IMR-90 (cell line): Measurements from ENCODE around the gene XCL1. TPM values are rescaled to one million over a fixed set of nuclear protein-coding genes. Genes with fewer than 3 reads are reported as not detected.

Source experiments
- ATAC-seq: fragments of 200-7000 bp; cut with Tn5 transposase; 2 replicates; pipeline ENCODE4 v1.9.1; 2020; ENCODE audit warnings: low read depth, mild to moderate bottlenecking, moderate library complexity
- BruUV-seq: library from RNA; stranded (reverse); fragments of 400-500 nt; replicated peaks from 2 replicates; lab custom pipeline; 2021; lab: Mats Ljungman, UMichigan
- CTCF ChIA-PET: fragments of 300-600 bp; formaldehyde crosslinking; extraction: SDS; loops from one replicate; lab custom pipeline; 2021; ENCODE audit warnings: antibody characterized with exemption; lab: Yijun Ruan, JAX
- POLR2A ChIA-PET: fragments of 300-600 bp; sonication (Branson Sonifier 250); formaldehyde crosslinking; loops from one replicate; lab custom pipeline; 2022; ENCODE audit warnings: antibody characterized with exemption; ENCODE audit not compliant: unreplicated experiment; lab: Charles Lee
- DNase-seq: peaks from one replicate; pipeline ENCODE4 v3.0.0; 2013
- H2AFZ ChIP-seq: replicated peaks from 2 replicates; pipeline ENCODE3; 2013; ENCODE audit warnings: low read length, mild to moderate bottlenecking; ENCODE audit not compliant: poor library complexity
- H2AK5ac ChIP-seq: 2 replicates; pipeline ENCODE4 v1.6.1; 2013; ENCODE audit warnings: low read depth, low read length, inconsistent platforms
- H2AK9ac ChIP-seq: replicated peaks from 2 replicates; pipeline ENCODE3; 2013; ENCODE audit warnings: mild to moderate bottlenecking, low read depth, low read length, moderate library complexity; ENCODE audit not compliant: poor library complexity
- H2BK120ac ChIP-seq: 2 replicates; pipeline ENCODE4 v1.6.1; 2013; ENCODE audit warnings: low read depth, low read length, inconsistent platforms
- H2BK15ac ChIP-seq: 3 replicates; pipeline ENCODE4 v1.6.1; 2013; ENCODE audit warnings: low read depth, low read length, inconsistent platforms
- H2BK20ac ChIP-seq: 2 replicates; pipeline ENCODE4 v1.6.1; 2013; ENCODE audit warnings: low read depth, mild to moderate bottlenecking, inconsistent platforms, low read length, moderate library complexity
- H2BK5ac ChIP-seq: 2 replicates; pipeline ENCODE4 v1.6.1; 2013; ENCODE audit warnings: mild to moderate bottlenecking, low read depth, low read length, inconsistent platforms; ENCODE audit not compliant: poor library complexity, severe bottlenecking
- H3K14ac ChIP-seq: replicated peaks from 2 replicates; pipeline ENCODE4 v1.6.1; 2013; ENCODE audit warnings: low read depth, low read length, inconsistent platforms
- H3K18ac ChIP-seq: 2 replicates; pipeline ENCODE4 v1.6.1; 2013; ENCODE audit warnings: low read depth, low read length, control low read depth
- H3K23ac ChIP-seq: 2 replicates; pipeline ENCODE4 v1.6.1; 2013; ENCODE audit warnings: low read depth, low read length, inconsistent platforms
- H3K27ac ChIP-seq: 2 replicates; pipeline ENCODE4 v1.5.1; 2013; ENCODE audit warnings: mild to moderate bottlenecking, control low read depth, low read length; ENCODE audit not compliant: insufficient read depth
- H3K27me3 ChIP-seq: 2 replicates; pipeline ENCODE4 v1.6.1; 2013; ENCODE audit warnings: low read length; ENCODE audit not compliant: control insufficient read depth, insufficient read depth
- H3K36me3 ChIP-seq: 2 replicates; pipeline ENCODE4 v1.6.1; 2013; ENCODE audit warnings: low read length, mixed read lengths; ENCODE audit not compliant: control insufficient read depth, insufficient read depth
- H3K4ac ChIP-seq: 2 replicates; pipeline ENCODE4 v1.6.1; 2013; ENCODE audit warnings: low read depth, low read length, inconsistent platforms
- H3K4me1 ChIP-seq: 2 replicates; pipeline ENCODE4 v1.6.1; 2013; ENCODE audit warnings: low read length, mixed read lengths; ENCODE audit not compliant: control insufficient read depth, insufficient read depth
- H3K4me2 ChIP-seq: 2 replicates; pipeline ENCODE4 v1.6.1; 2013; ENCODE audit warnings: low read depth, mild to moderate bottlenecking, control low read depth, low read length, moderate library complexity
- H3K4me3 ChIP-seq: 2 replicates; pipeline ENCODE4 v1.5.1; 2013; ENCODE audit warnings: low read depth, mild to moderate bottlenecking, control low read depth, low read length, moderate library complexity; ENCODE audit not compliant: insufficient read depth
- H3K56ac ChIP-seq: 2 replicates; pipeline ENCODE4 v1.6.1; 2013; ENCODE audit warnings: low read length, inconsistent platforms; ENCODE audit not compliant: insufficient read depth; ENCODE audit errors: extremely low read depth
- H3K79me1 ChIP-seq, 2 experiments: 2 replicates each; pipeline ENCODE4 v1.6.1; 2013; ENCODE audit warnings: low read length in 2 of 2, inconsistent platforms in 1 of 2, low read depth in 1 of 2
- H3K9ac ChIP-seq: 2 replicates; pipeline ENCODE4 v1.6.1; 2013; ENCODE audit warnings: low read depth, low read length, control low read depth
- H3K9me1 ChIP-seq: 2 replicates; pipeline ENCODE4 v1.6.1; 2013; ENCODE audit warnings: low read length, inconsistent platforms; ENCODE audit not compliant: insufficient read depth
- H3K9me3 ChIP-seq: 2 replicates; pipeline ENCODE4 v1.6.1; 2013; ENCODE audit warnings: low read length; ENCODE audit not compliant: control insufficient read depth, insufficient read depth
- H4K20me1 ChIP-seq: 2 replicates; pipeline ENCODE4 v1.6.1; 2013; ENCODE audit warnings: low read length, inconsistent platforms; ENCODE audit not compliant: insufficient read depth
- H4K5ac ChIP-seq: 2 replicates; pipeline ENCODE4 v1.6.1; 2013; ENCODE audit warnings: mild to moderate bottlenecking, low read depth, low read length, control low read depth
- H4K8ac ChIP-seq, 2 experiments: 2 replicates each; pipeline ENCODE4 v1.6.1; 2013; ENCODE audit warnings: low read depth in 2 of 2, low read length in 2 of 2, control low read depth in 1 of 2, inconsistent platforms in 1 of 2
- H4K91ac ChIP-seq: 2 replicates; pipeline ENCODE4 v1.6.1; 2013; ENCODE audit warnings: low read depth, low read length, inconsistent platforms; ENCODE audit not compliant: insufficient read depth
- NFE2L2 ChIP-seq: fragments of 150-350 bp; IDR thresholded peaks from 2 replicates; pipeline ENCODE4 v1.6.1; 2016; ENCODE audit warnings: low read depth, mild to moderate bottlenecking, low read length
- POLR2A ChIP-seq: IDR thresholded peaks from 2 replicates; pipeline ENCODE4 v1.6.1; 2012; ENCODE audit warnings: mild to moderate bottlenecking, low read depth, low read length
- RCOR1 ChIP-seq: IDR thresholded peaks from 2 replicates; pipeline ENCODE4 v1.6.1; 2012; ENCODE audit warnings: mild to moderate bottlenecking, low read length, improper control_type of control experiment; ENCODE audit not compliant: insufficient replicate concordance
- WGBS, 2 experiments: methylation state at CpG; one replicate each; pipeline versions ENCODE4 v1.1.5 to v1.1.7; 2013; ENCODE audit warnings: missing lambda C conversion rate in 2 of 2; ENCODE audit not compliant: insufficient read length in 1 of 2; ENCODE audit errors: extremely low coverage in 2 of 2; 5-methylcytosine and 5-hydroxymethylcytosine counted together
- dilution Hi-C: fragments of 300-500 bp; cut with HindIII; formaldehyde crosslinking; loops from one replicate; pipeline ENCODE4 v1.14.3; 2018; ENCODE audit warnings: low sequenced_read_pairs; ENCODE audit not compliant: unreplicated experiment
- in situ Hi-C: fragments of 300-500 bp; cut with MboI; formaldehyde crosslinking; loops from 3 replicates; pipeline ENCODE4 v1.14.3; 2019; ENCODE audit warnings: low sequenced_read_pairs, inconsistent platforms, mixed read lengths
- intact Hi-C: fragments of 100-400 bp; cut with micrococcal nuclease; formaldehyde crosslinking; loops from 2 replicates; pipeline ENCODE4 v1.10.0; 2022
- polyA plus RNA-seq, 3 experiments: library from polyadenylated mRNA; depleted of rRNA; stranded (reverse); fragments of >200 nt; gene quantifications; 2 replicates each; pipeline ENCODE4 v1.2.3, GENCODE V29; 2012; ENCODE audit warnings: low replicate concordance in 1 of 3
- total RNA-seq: library from RNA; depleted of rRNA; stranded (reverse); fragments of >200 nt; gene quantifications from 2 replicates; pipeline ENCODE4 v1.2.3, GENCODE V29; 2012

The XCL1 gene
- total and polyA plus RNA-seq, 2 of the 4 experiments (the other 2 are of a cell fraction), result not detected

- no peak overlapping the region for H3K4ac ChIP-seq
- intact Hi-C loops (no loop called here), dilution Hi-C loops (no loop called here), in situ Hi-C loops (no loop called here)
- H3K9me1 ChIP-seq, result no peaks in the 10 kb centered on the region
- no peaks in the 10 kb centered on the region for H3K79me1 ChIP-seq
- TF ChIP-seq POLR2A (no peak), RCOR1 (no peak), NFE2L2 (no peak)
- ChIA-PET CTCF (interaction anchor here (1.7 kb wide), 1 partner anchor 112 kb away, joined by 4 read pairs; no protein-coding TSS in a partner anchor), POLR2A (interaction anchor here (1.5 kb wide), 1 partner anchor 14 kb away, joined by 3 read pairs; no protein-coding TSS in a partner anchor)
- H4K5ac ChIP-seq, result no peak overlapping the region
- no peak overlapping the region for H2BK20ac ChIP-seq
- H2AK9ac ChIP-seq, result no peak overlapping the region
- H3K56ac ChIP-seq, result no peak overlapping the region
- no peak for ATAC-seq
- no CpG with 5 or more reads among the region's 4 CpGs for WGBS, 2 experiments
- no peak overlapping the region for H3K23ac ChIP-seq
- DNase-seq, result no peak
- H3K9me3 ChIP-seq, result no peaks in the 10 kb centered on the region
- no peak overlapping the region for H2AK5ac ChIP-seq
- H2AFZ ChIP-seq, result no peak overlapping the region
- H3K9ac ChIP-seq, result no peak overlapping the region
- H4K91ac ChIP-seq, result no peak overlapping the region
- no TSS peak for BruUV-seq
- H3K4me1 ChIP-seq, result no peaks in the 10 kb centered on the region
- H3K4me2 ChIP-seq, result no peak overlapping the region
- H3K27ac ChIP-seq, result no peak overlapping the region
- H4K8ac ChIP-seq, result no peak overlapping the region
- no peak overlapping the region for H3K14ac ChIP-seq
- no peak overlapping the region for H3K18ac ChIP-seq
- no peaks in the 10 kb centered on the region for H4K20me1 ChIP-seq
- no peaks in the 10 kb centered on the region for H3K36me3 ChIP-seq
- no peak overlapping the region for H2BK5ac ChIP-seq
- no peak overlapping the region for H2BK120ac ChIP-seq
- H2BK15ac ChIP-seq, result no peak overlapping the region
- no peaks in the 10 kb centered on the region for H3K27me3 ChIP-seq
- H3K4me3 ChIP-seq, result no peak overlapping the region
Measured at GRCh38 chr1:168551688-168552087, 24.7 kb upstream of the XCL1 start.
